ENCODE data around the gene COL4A6.

The COL4A6 gene

GRCh38 chrX:108203540-108203939 lies 234.7 kb downstream of the COL4A6 start:
- Histone ChIP-seq H3K9me3 (ENCODE audit: control insufficient read depth in 2 of 2, low read length in 2 of 2) (no peaks in the 10 kb centered on the region), H3K4me1 (ENCODE audit: control insufficient read depth in 2 of 2, insufficient read depth in 2 of 2, low read length in 2 of 2) (no peaks in the 10 kb centered on the region), H3K9ac (ENCODE audit: low read depth in 1 of 2, low read length in 2 of 2) (no peak overlapping the region), H3K4me3 (ENCODE audit: low read length in 2 of 2) (no peak overlapping the region), H3K36me3 (ENCODE audit: control insufficient read depth in 2 of 2, insufficient read depth in 2 of 2, low read length in 2 of 2) (no peaks in the 10 kb centered on the region), H3K27me3 (ENCODE audit: control insufficient read depth in 2 of 2, insufficient read depth in 2 of 2, low read length in 2 of 2) (peaks cover 0 to 15% of the 10 kb centered on the region in 2 donors), H3K27ac (ENCODE audit: low read depth in 2 of 2, low read length in 2 of 2) (no peak overlapping the region)

- no peaks in the 10 kb centered on the region for H3K36me3 ChIP-seq (ENCODE audit: control insufficient read depth in 2 of 2, insufficient read depth in 2 of 2, low read length in 2 of 2)
- no peak overlapping the region for H3K4me3 ChIP-seq (ENCODE audit: low read length in 2 of 2)
- H3K4me1 ChIP-seq (ENCODE audit: control insufficient read depth in 2 of 2, insufficient read depth in 2 of 2, low read length in 2 of 2), result no peaks in the 10 kb centered on the region
- no peak overlapping the region for H3K9ac ChIP-seq (ENCODE audit: low read depth in 1 of 2, low read length in 2 of 2)
- H3K27ac ChIP-seq (ENCODE audit: low read depth in 2 of 2, low read length in 2 of 2), result no peak overlapping the region
- no peaks in the 10 kb centered on the region for H3K9me3 ChIP-seq (ENCODE audit: control insufficient read depth in 2 of 2, low read length in 2 of 2)
- H3K27me3 ChIP-seq (ENCODE audit: control insufficient read depth in 2 of 2, insufficient read depth in 2 of 2, low read length in 2 of 2), result peaks cover 0 to 15% of the 10 kb centered on the region in 2 donors
These were observed 238.5 kb downstream of the COL4A6 start for GRCh38 chrX:108199691-108200090.

DNA sequence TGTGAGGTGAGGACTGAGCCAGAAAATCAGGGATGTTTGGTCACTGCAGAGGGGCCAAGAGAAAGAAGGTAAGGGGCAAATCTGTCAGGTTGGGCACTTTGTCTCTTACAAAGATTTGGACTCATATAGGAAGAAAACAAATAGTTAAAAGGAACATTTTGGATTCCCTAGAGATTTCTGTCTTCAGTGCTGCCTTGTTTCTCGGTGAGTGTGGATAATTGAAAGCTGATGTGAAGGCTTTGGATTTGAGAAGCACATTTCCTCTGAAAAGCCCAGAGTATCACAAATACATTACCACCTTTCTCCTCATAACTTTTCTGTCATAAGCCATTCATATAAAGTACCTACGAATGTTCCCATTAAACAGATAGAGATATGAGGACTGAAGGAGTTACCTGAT lies 239.2 kb downstream of the COL4A6 start:
- Histone ChIP-seq H3K36me3 (ENCODE audit: control insufficient read depth in 2 of 2, insufficient read depth in 2 of 2, low read length in 2 of 2) (no peaks in the 10 kb centered on the region), H3K4me3 (ENCODE audit: low read length in 2 of 2) (no peak overlapping the region), H3K4me1 (ENCODE audit: control insufficient read depth in 2 of 2, insufficient read depth in 2 of 2, low read length in 2 of 2) (no peaks in the 10 kb centered on the region), H3K27me3 (ENCODE audit: control insufficient read depth in 2 of 2, insufficient read depth in 2 of 2, low read length in 2 of 2) (peaks cover 0 to 15% of the 10 kb centered on the region in 2 donors), H3K9me3 (ENCODE audit: control insufficient read depth in 2 of 2, low read length in 2 of 2) (no peaks in the 10 kb centered on the region), H3K27ac (ENCODE audit: low read depth in 2 of 2, low read length in 2 of 2) (no peak overlapping the region), H3K9ac (ENCODE audit: low read depth in 1 of 2, low read length in 2 of 2) (no peak overlapping the region)

DNA sequence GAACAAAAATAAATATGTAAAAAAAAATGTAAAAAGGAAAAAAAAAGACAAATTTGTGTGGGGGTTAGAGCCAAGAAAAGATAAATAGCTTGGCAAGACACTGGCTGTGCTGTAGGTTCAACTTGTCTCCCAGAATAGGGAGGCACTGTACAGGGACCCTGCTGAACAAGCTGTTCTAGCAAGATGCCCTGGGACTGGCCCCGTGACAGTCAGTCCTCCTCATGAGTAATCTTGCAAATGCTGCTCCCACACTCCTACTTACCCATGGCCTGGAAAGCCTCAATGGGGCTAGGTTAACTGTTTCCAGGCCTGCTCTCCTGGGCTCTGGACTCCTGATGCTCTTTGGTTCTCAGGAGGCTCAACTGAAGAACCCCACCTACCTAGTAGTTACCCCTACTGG lies 239.8 kb downstream of the COL4A6 start:
- Histone ChIP-seq H3K4me1 (ENCODE audit: control insufficient read depth in 2 of 2, insufficient read depth in 2 of 2, low read length in 2 of 2) (no peaks in the 10 kb centered on the region), H3K9me3 (ENCODE audit: control insufficient read depth in 2 of 2, low read length in 2 of 2) (no peaks in the 10 kb centered on the region), H3K27ac (ENCODE audit: low read depth in 2 of 2, low read length in 2 of 2) (no peak overlapping the region), H3K4me3 (ENCODE audit: low read length in 2 of 2) (no peak overlapping the region), H3K27me3 (ENCODE audit: control insufficient read depth in 2 of 2, insufficient read depth in 2 of 2, low read length in 2 of 2) (peaks cover 0 to 15% of the 10 kb centered on the region in 2 donors), H3K9ac (ENCODE audit: low read depth in 1 of 2, low read length in 2 of 2) (no peak overlapping the region), H3K36me3 (ENCODE audit: control insufficient read depth in 2 of 2, insufficient read depth in 2 of 2, low read length in 2 of 2) (no peaks in the 10 kb centered on the region)

- no peak overlapping the region for H3K27ac ChIP-seq (ENCODE audit: low read depth in 2 of 2, low read length in 2 of 2)
- H3K9me3 ChIP-seq (ENCODE audit: control insufficient read depth in 2 of 2, low read length in 2 of 2), result no peaks in the 10 kb centered on the region
- H3K36me3 ChIP-seq (ENCODE audit: control insufficient read depth in 2 of 2, insufficient read depth in 2 of 2, low read length in 2 of 2), result no peaks in the 10 kb centered on the region
- H3K27me3 ChIP-seq (ENCODE audit: control insufficient read depth in 2 of 2, insufficient read depth in 2 of 2, low read length in 2 of 2), result peaks cover 0 to 5% of the 10 kb centered on the region in 2 donors
- H3K4me3 ChIP-seq (ENCODE audit: low read length in 2 of 2), result no peak overlapping the region
- H3K9ac ChIP-seq (ENCODE audit: low read depth in 1 of 2, low read length in 2 of 2), result no peak overlapping the region
- no peaks in the 10 kb centered on the region for H3K4me1 ChIP-seq (ENCODE audit: control insufficient read depth in 2 of 2, insufficient read depth in 2 of 2, low read length in 2 of 2)
These were observed 251.4 kb downstream of the COL4A6 start for GRCh38 chrX:108186811-108187210.

DNA sequence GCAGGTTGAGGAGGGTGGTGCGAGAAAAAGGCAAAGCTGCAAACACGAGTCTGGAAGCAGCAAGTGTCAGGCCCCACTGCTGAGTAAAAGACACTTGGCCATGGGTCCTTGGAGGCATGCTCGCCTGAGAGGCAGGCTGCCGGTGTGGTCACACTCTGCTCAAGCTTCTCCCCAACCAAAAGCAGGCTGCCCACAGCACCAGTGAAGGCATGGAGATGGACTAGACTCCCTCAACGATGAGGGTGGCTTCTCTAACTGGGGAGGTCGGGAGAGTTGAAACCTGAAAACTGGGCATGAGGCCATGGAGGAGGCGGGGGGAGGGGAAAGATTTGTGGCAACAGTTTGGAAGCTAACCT lies 260.1 kb downstream of the COL4A6 start:
- Histone ChIP-seq H3K9ac (ENCODE audit: low read depth in 1 of 2, low read length in 2 of 2) (no peak overlapping the region), H3K9me3 (ENCODE audit: control insufficient read depth in 2 of 2, low read length in 2 of 2) (no peaks in the 10 kb centered on the region), H3K27me3 (ENCODE audit: control insufficient read depth in 2 of 2, insufficient read depth in 2 of 2, low read length in 2 of 2) (peaks cover 0 to 3% of the 10 kb centered on the region in 2 donors), H3K27ac (ENCODE audit: low read depth in 2 of 2, low read length in 2 of 2) (no peak overlapping the region), H3K4me1 (ENCODE audit: control insufficient read depth in 2 of 2, insufficient read depth in 2 of 2, low read length in 2 of 2) (no peaks in the 10 kb centered on the region), H3K4me3 (ENCODE audit: low read length in 2 of 2) (no peak overlapping the region), H3K36me3 (ENCODE audit: control insufficient read depth in 2 of 2, insufficient read depth in 2 of 2, low read length in 2 of 2) (no peaks in the 10 kb centered on the region)

- no peak overlapping the region for H3K9ac ChIP-seq (ENCODE audit: low read depth in 1 of 2, low read length in 2 of 2)
These were observed 260.7 kb downstream of the COL4A6 start for GRCh38 chrX:108177351-108178142.

GRCh38 chrX:108173874-108174273 lies 264.3 kb downstream of the COL4A6 start:
- Histone ChIP-seq H3K36me3 (ENCODE audit: control insufficient read depth in 2 of 2, insufficient read depth in 2 of 2, low read length in 2 of 2) (no peaks in the 10 kb centered on the region), H3K9me3 (ENCODE audit: control insufficient read depth in 2 of 2, low read length in 2 of 2) (no peaks in the 10 kb centered on the region), H3K9ac (ENCODE audit: low read depth in 1 of 2, low read length in 2 of 2) (no peak overlapping the region), H3K27ac (ENCODE audit: low read depth in 2 of 2, low read length in 2 of 2) (no peak overlapping the region), H3K27me3 (ENCODE audit: control insufficient read depth in 2 of 2, insufficient read depth in 2 of 2, low read length in 2 of 2) (peaks cover 0 to 2% of the 10 kb centered on the region in 2 donors), H3K4me1 (ENCODE audit: control insufficient read depth in 2 of 2, insufficient read depth in 2 of 2, low read length in 2 of 2) (no peaks in the 10 kb centered on the region), H3K4me3 (ENCODE audit: low read length in 2 of 2) (no peak overlapping the region)

More at GRCh38 chrX:108177351-108178142, 260.7 kb downstream of the COL4A6 start:
- H3K4me3 ChIP-seq (ENCODE audit: low read length in 2 of 2), result no peak overlapping the region
- no peaks in the 10 kb centered on the region for H3K9me3 ChIP-seq (ENCODE audit: control insufficient read depth in 2 of 2, low read length in 2 of 2)
- peaks cover 0 to 3% of the 10 kb centered on the region in 2 donors for H3K27me3 ChIP-seq (ENCODE audit: control insufficient read depth in 2 of 2, insufficient read depth in 2 of 2, low read length in 2 of 2)
- no peaks in the 10 kb centered on the region for H3K36me3 ChIP-seq (ENCODE audit: control insufficient read depth in 2 of 2, insufficient read depth in 2 of 2, low read length in 2 of 2)
- no peaks in the 10 kb centered on the region for H3K4me1 ChIP-seq (ENCODE audit: control insufficient read depth in 2 of 2, insufficient read depth in 2 of 2, low read length in 2 of 2)
- no peak overlapping the region for H3K27ac ChIP-seq (ENCODE audit: low read depth in 2 of 2, low read length in 2 of 2)

DNA sequence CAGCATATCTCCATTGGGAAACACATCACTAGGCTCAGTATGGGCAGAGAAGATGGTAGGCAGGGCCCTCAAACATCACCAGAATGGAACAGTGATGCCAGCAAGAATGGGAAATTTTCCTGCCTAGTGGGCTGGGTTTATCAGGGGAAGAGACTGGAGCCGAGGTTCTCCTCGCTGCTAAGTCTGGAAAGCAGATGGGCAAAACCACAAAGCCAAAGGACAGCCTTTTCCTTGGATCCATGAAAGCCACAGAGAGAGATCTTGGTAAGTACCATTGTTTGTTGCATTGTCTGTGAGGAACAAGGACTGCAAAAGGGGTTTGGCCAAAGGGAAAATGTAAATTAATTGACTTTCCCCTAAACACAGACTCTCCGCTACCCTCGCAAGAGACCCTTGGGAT lies 266.6 kb downstream of the COL4A6 start:
- Histone ChIP-seq H3K27ac (ENCODE audit: low read depth in 2 of 2, low read length in 2 of 2) (no peak overlapping the region), H3K9ac (ENCODE audit: low read depth in 1 of 2, low read length in 2 of 2) (no peak overlapping the region), H3K9me3 (ENCODE audit: control insufficient read depth in 2 of 2, low read length in 2 of 2) (no peaks in the 10 kb centered on the region), H3K4me1 (ENCODE audit: control insufficient read depth in 2 of 2, insufficient read depth in 2 of 2, low read length in 2 of 2) (no peaks in the 10 kb centered on the region), H3K36me3 (ENCODE audit: control insufficient read depth in 2 of 2, insufficient read depth in 2 of 2, low read length in 2 of 2) (no peaks in the 10 kb centered on the region), H3K4me3 (ENCODE audit: low read length in 2 of 2) (no peak overlapping the region), H3K27me3 (ENCODE audit: control insufficient read depth in 2 of 2, insufficient read depth in 2 of 2, low read length in 2 of 2) (peaks cover 0 to 2% of the 10 kb centered on the region in 2 donors)

DNA sequence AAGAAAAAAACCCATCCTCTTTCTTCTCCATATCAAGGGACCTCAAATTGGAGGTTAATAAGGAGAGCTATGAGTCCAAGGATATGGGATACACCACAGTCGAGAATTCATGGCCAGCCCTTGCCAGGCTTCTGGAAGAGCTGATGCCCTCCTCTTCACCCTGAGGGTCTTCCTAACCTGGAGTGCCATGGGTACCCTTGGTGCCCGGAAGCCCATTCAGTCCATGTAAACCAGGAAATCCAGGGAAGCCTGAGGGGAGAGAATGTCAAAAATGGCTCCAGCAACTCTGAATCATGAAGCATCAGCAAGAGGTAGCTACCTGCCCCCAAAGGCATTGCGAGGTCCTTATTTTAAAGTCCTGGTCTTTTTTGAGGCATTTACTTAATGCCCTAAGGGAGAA lies 268.5 kb downstream of the COL4A6 start:
- H3K9ac ChIP-seq (ENCODE audit: low read depth in 1 of 2, low read length in 2 of 2), result no peak overlapping the region
- no peak overlapping the region for H3K27ac ChIP-seq (ENCODE audit: low read depth in 2 of 2, low read length in 2 of 2)
- H3K36me3 ChIP-seq (ENCODE audit: control insufficient read depth in 2 of 2, insufficient read depth in 2 of 2, low read length in 2 of 2), result no peaks in the 10 kb centered on the region
- H3K4me1 ChIP-seq (ENCODE audit: control insufficient read depth in 2 of 2, insufficient read depth in 2 of 2, low read length in 2 of 2), result no peaks in the 10 kb centered on the region
- H3K9me3 ChIP-seq (ENCODE audit: control insufficient read depth in 2 of 2, low read length in 2 of 2), result no peaks in the 10 kb centered on the region
- H3K27me3 ChIP-seq (ENCODE audit: control insufficient read depth in 2 of 2, insufficient read depth in 2 of 2, low read length in 2 of 2), result peaks cover 0 to 2% of the 10 kb centered on the region in 2 donors
- no peak overlapping the region for H3K4me3 ChIP-seq (ENCODE audit: low read length in 2 of 2)
